Liver (tissue), 9 donors: ENCODE data around the gene MEGF11. TPM values are rescaled to one million over a fixed set of nuclear protein-coding genes. Genes with fewer than 3 reads are reported as not detected.

Source experiments
- DNase-seq: peaks from one replicate; pipeline ENCODE4 v3.0.0-alpha.2; 2017; ENCODE audit warnings: low spot score
- H3K27ac ChIP-seq, 2 donors: one replicate each; pipeline ENCODE4 v1.7.0; 2013; ENCODE audit warnings: inconsistent platforms in 2 of 2, low read length in 2 of 2, control low read depth in 1 of 2, low read depth in 1 of 2, mild to moderate bottlenecking in 1 of 2
- H3K27me3 ChIP-seq, 4 donors: one replicate each; pipeline versions ENCODE4 v1.6.1 to v1.7.0; 2013; ENCODE audit warnings: low read length in 3 of 4, inconsistent platforms in 1 of 4, mild to moderate bottlenecking in 1 of 4, moderate library complexity in 1 of 4; ENCODE audit not compliant: control insufficient read depth in 4 of 4, insufficient read depth in 4 of 4
- H3K36me3 ChIP-seq, 4 donors: one replicate each; pipeline versions ENCODE4 v1.6.1 to v1.7.0; 2013; ENCODE audit warnings: low read length in 3 of 4, mild to moderate bottlenecking in 3 of 4, low read depth in 1 of 4, moderate library complexity in 1 of 4; ENCODE audit not compliant: control insufficient read depth in 4 of 4, insufficient read depth in 3 of 4
- H3K4me1 ChIP-seq, 4 donors: one replicate each; pipeline versions ENCODE4 v1.6.1 to v1.7.0; 2013; ENCODE audit warnings: low read length in 3 of 4, mild to moderate bottlenecking in 3 of 4, moderate library complexity in 1 of 4; ENCODE audit not compliant: control insufficient read depth in 4 of 4, insufficient read depth in 4 of 4
- H3K4me3 ChIP-seq, 3 donors: one replicate each; pipeline versions ENCODE4 v1.6.1 to v1.7.0; 2013; ENCODE audit warnings: low read length in 3 of 3, control low read depth in 1 of 3, low read depth in 1 of 3, mild to moderate bottlenecking in 1 of 3
- H3K9ac ChIP-seq, 2 donors: one replicate each; pipeline ENCODE4 v1.7.0; 2013; ENCODE audit warnings: low read length in 2 of 2, mild to moderate bottlenecking in 2 of 2, moderate library complexity in 2 of 2, control low read depth in 1 of 2, low read depth in 1 of 2
- H3K9me3 ChIP-seq, 4 donors: one replicate each; pipeline versions ENCODE4 v1.6.1 to v1.7.0; 2013; ENCODE audit warnings: low read length in 3 of 4; ENCODE audit not compliant: control insufficient read depth in 4 of 4
- ATF3 ChIP-seq: IDR thresholded peaks from 2 replicates; pipeline ENCODE4 v1.6.1; 2016; ENCODE audit warnings: antibody characterized with exemption
- CTCF ChIP-seq: fragments of 150-350 bp; IDR thresholded peaks from 2 replicates; pipeline ENCODE4 v1.5.1; 2017; ENCODE audit warnings: improper control_type of control experiment, low read depth, low read length; ENCODE audit not compliant: missing input control
- EGR1 ChIP-seq, 2 donors: IDR thresholded peaks; 2 replicates each; pipeline ENCODE4 v1.6.1; 2016 to 2018; ENCODE audit warnings: antibody characterized with exemption in 2 of 2, low read depth in 2 of 2
- FOXA1 ChIP-seq: IDR thresholded peaks from 2 replicates; pipeline ENCODE4 v1.6.1; 2016; ENCODE audit warnings: antibody characterized with exemption
- FOXA2 ChIP-seq: IDR thresholded peaks from 2 replicates; pipeline ENCODE4 v1.6.1; 2016; ENCODE audit warnings: antibody characterized with exemption
- GABPA ChIP-seq, 2 donors: IDR thresholded peaks in 1 of 2; conservative IDR thresholded peaks in 1 of 2; 2 replicates each; pipeline ENCODE4 v1.6.1; 2016; ENCODE audit warnings: antibody characterized with exemption in 2 of 2, mild to moderate bottlenecking in 1 of 2, moderate library complexity in 1 of 2
- HNF4A ChIP-seq, 2 donors: conservative IDR thresholded peaks; 2 replicates each; pipeline ENCODE4 v1.6.1; 2016; ENCODE audit warnings: antibody characterized with exemption in 2 of 2, mild to moderate bottlenecking in 2 of 2
- HNF4G ChIP-seq: IDR thresholded peaks from 2 replicates; pipeline ENCODE4 v1.6.1; 2016; ENCODE audit warnings: antibody characterized with exemption
- JUND ChIP-seq, 2 donors: IDR thresholded peaks; 2 replicates each; pipeline ENCODE4 v1.6.1; 2016; ENCODE audit warnings: antibody characterized with exemption in 2 of 2
- MAX ChIP-seq: IDR thresholded peaks from 2 replicates; pipeline ENCODE4 v1.6.1; 2016; ENCODE audit warnings: antibody characterized with exemption
- NR2F2 ChIP-seq: IDR thresholded peaks from 2 replicates; pipeline ENCODE4 v1.6.1; 2016; ENCODE audit warnings: antibody characterized with exemption
- RAD21 ChIP-seq, 2 donors: IDR thresholded peaks; 2 replicates each; pipeline ENCODE4 v1.6.1; 2016; ENCODE audit warnings: antibody characterized with exemption in 2 of 2, mild to moderate bottlenecking in 2 of 2
- RXRA ChIP-seq, 2 donors: IDR thresholded peaks; 2 replicates each; pipeline ENCODE4 v1.6.1; 2017 to 2018; ENCODE audit warnings: antibody characterized with exemption in 2 of 2, mild to moderate bottlenecking in 1 of 2
- SP1 ChIP-seq: IDR thresholded peaks from 2 replicates; pipeline ENCODE4 v1.6.1; 2018; ENCODE audit warnings: antibody characterized with exemption, mild to moderate bottlenecking
- TAF1 ChIP-seq: conservative IDR thresholded peaks from 2 replicates; pipeline ENCODE4 v1.6.1; 2016; ENCODE audit warnings: antibody characterized with exemption, mild to moderate bottlenecking
- YY1 ChIP-seq: IDR thresholded peaks from 2 replicates; pipeline ENCODE4 v1.6.1; 2016; ENCODE audit warnings: antibody characterized with exemption, mild to moderate bottlenecking
- WGBS: extraction: QIAGEN DNeasy Blood & Tissue Kit; methylation state at CpG from one replicate; pipeline ENCODE4 v1.1.7; 2013; 5-methylcytosine and 5-hydroxymethylcytosine counted together
- polyA plus RNA-seq, 2 donors: library from polyadenylated mRNA; stranded (reverse) in 1 of 2; unstranded in 1 of 2; fragments of 200-250 nt in 1 of 2; fragments of >200 nt in 1 of 2; fragmentation: Nextera tagmentation in 1 of 2; extraction: Ambion mirVana in 1 of 2; gene quantifications; one replicate each; pipeline versions ENCODE4 v1.2.1 to v1.2.3, GENCODE V29; 2013 to 2015
- total RNA-seq, 2 donors: library from RNA; depleted of rRNA; stranded (reverse); fragments of >200 nt; gene quantifications; one replicate each; pipeline ENCODE4 v1.2.3, GENCODE V29; 2014
- TF ChIP-seq, protein P1 (sequence below): IDR thresholded peaks from 2 replicates; pipeline ENCODE4 v1.6.1; 2016; ENCODE audit warnings: antibody characterized with exemption
- donor health status: healthy.
- donor health status: healthy.
- donor health status: healthy.
- donor health status: healthy.
- donor health status: healthy.

Gene MEGF11
- total and polyA plus RNA-seq, 4 donors: under 0.01 to 0.51 (median 0.03) TPM; not detected in 1

DNA sequence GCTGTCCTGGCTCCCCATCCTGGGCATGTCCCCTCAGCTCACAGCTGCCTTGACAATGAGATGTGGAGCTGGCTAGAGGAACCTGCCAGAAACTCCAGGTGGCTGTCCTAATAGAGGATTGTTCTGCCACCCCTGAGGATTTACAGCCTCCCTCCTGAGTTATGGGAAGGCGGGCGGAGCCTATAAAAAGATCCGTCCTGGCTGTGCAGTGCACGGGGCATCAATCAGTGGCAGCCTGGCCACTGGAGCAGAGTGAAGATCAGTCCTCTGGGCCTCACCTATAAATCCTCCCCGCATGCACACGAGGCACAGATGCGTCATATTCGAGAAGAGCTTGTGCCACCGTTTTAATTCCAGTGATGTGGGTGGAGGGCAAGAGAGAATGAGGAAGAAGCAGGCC is 90.0 kb downstream of the MEGF11 start (continued):
- TF ChIP-seq CTCF (no peak), FOXA1 (no peak), EGR1 (IDR thresholded peaks at IDR 0.05; ENCODE audit: low read depth in 2 of 2) (no peak), ATF3 (no peak), JUND (IDR thresholded peaks at IDR 0.05) (no peak), RXRA (IDR thresholded peaks at IDR 0.05) (no peak)

DNA sequence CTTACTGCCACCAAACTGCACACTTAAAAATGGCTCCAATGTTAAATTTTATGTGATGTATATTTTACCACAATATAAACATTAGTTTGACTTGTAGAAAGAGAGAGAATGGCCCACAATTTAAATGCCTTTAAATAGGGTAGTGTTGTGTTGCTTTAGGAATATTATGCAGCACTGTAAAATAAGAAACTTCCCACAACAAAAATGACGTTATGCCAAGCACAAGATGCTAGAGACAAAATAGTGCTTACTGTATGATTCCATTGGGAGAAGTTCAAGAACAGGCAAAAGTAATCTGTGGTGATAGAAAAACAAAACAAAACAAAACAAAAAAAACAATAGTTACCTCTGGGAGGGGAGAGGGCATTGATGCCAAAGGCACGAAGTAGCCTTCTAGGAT is 91.3 kb downstream of the MEGF11 start:
- no peak overlapping the region for H3K4me3 ChIP-seq
- DNase-seq: no peak
- no peaks in the 10 kb centered on the region for H3K9me3 ChIP-seq
- H3K9ac ChIP-seq: no peak overlapping the region
- no peaks in the 10 kb centered on the region for H3K4me1 ChIP-seq
- H3K27me3 ChIP-seq: no peaks in the 10 kb centered on the region
- 64% methylated on average over 2 of the region's 2 CpGs for WGBS
- H3K36me3 ChIP-seq: no peaks in the 10 kb centered on the region
- TF ChIP-seq NR2F2 (no peak), EGR1 (IDR thresholded peaks at IDR 0.05; ENCODE audit: low read depth in 2 of 2) (no peak), TAF1 (no peak), YY1 (no peak), RAD21 (IDR thresholded peaks at IDR 0.05) (no peak), FOXA2 (no peak)
- H3K27ac ChIP-seq: no peak overlapping the region

GRCh38 chr15:66161575-66162118 is 91.9 kb downstream of the MEGF11 start:
- H3K9ac ChIP-seq: no peak overlapping the region
- no peaks in the 10 kb centered on the region for H3K9me3 ChIP-seq
- H3K36me3 ChIP-seq: no peaks in the 10 kb centered on the region
- H3K27me3 ChIP-seq: no peaks in the 10 kb centered on the region
- 79% methylated on average over 5 of the region's 5 CpGs for WGBS
- no peak overlapping the region for H3K4me3 ChIP-seq
- H3K4me1 ChIP-seq: no peaks in the 10 kb centered on the region
- no peak overlapping the region for H3K27ac ChIP-seq
- no peak for TF ChIP-seq ATF3
- TF ChIP-seq HNF4G: no peak
- TF ChIP-seq TAF1: no peak
- no peak for TF ChIP-seq SP1
- TF ChIP-seq, protein P1, sequence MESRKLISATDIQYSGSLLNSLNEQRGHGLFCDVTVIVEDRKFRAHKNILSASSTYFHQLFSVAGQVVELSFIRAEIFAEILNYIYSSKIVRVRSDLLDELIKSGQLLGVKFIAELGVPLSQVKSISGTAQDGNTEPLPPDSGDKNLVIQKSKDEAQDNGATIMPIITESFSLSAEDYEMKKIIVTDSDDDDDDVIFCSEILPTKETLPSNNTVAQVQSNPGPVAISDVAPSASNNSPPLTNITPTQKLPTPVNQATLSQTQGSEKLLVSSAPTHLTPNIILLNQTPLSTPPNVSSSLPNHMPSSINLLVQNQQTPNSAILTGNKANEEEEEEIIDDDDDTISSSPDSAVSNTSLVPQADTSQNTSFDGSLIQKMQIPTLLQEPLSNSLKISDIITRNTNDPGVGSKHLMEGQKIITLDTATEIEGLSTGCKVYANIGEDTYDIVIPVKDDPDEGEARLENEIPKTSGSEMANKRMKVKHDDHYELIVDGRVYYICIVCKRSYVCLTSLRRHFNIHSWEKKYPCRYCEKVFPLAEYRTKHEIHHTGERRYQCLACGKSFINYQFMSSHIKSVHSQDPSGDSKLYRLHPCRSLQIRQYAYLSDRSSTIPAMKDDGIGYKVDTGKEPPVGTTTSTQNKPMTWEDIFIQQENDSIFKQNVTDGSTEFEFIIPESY: no peak
- no peak for TF ChIP-seq MAX
- TF ChIP-seq RXRA (IDR thresholded peaks at IDR 0.05): no peak
- TF ChIP-seq HNF4A (conservative IDR thresholded peaks at IDR 0.05): no peak
- no peak for TF ChIP-seq GABPA (IDR thresholded peaks at IDR 0.05 in 1 of 2, conservative IDR thresholded peaks at IDR 0.05 in 1 of 2)
- no peak for TF ChIP-seq FOXA1
- no peak for DNase-seq
